Measurements from ENCODE around the gene GIT1.

The GIT1 gene

GRCh38 chr17:29577385-29578211 lies 11.8 kb downstream of the GIT1 start:
- no peak for DNase-seq

GRCh38 chr17:29577001-29577370 lies 12.5 kb downstream of the GIT1 start:
- no peak for DNase-seq

GRCh38 chr17:29576214-29577000 lies 13.0 kb downstream of the GIT1 start:
- no peak for DNase-seq

- no peak for DNase-seq
Measured at GRCh38 chr17:29575511-29576213, 13.8 kb downstream of the GIT1 start.

GRCh38 chr17:29574732-29575510 lies 14.5 kb downstream of the GIT1 start:
- no peak for DNase-seq

GRCh38 chr17:29573871-29574731 lies 15.3 kb downstream of the GIT1 start:
- no peak for DNase-seq

- no peak for DNase-seq
Measured at GRCh38 chr17:29573558-29573869, 15.9 kb downstream of the GIT1 start.

GRCh38 chr17:29572691-29573557 lies 16.5 kb downstream of the GIT1 start:
- peak; percentile 79 for DNase-seq

GRCh38 chr17:29571883-29572681 lies 17.4 kb downstream of the GIT1 start:
- peak; percentile 26 for DNase-seq

GRCh38 chr17:29571486-29571882 lies 18.0 kb downstream of the GIT1 start:
- DNase-seq = no peak

- DNase-seq = no peak
Measured at GRCh38 chr17:29570521-29570920, 18.9 kb downstream of the GIT1 start.

GRCh38 chr17:29569245-29569950 lies 20.1 kb downstream of the GIT1 start:
- no peak for DNase-seq

GRCh38 chr17:29568331-29569244 lies 20.9 kb downstream of the GIT1 start, which contains the start of gene TP53I13:
TSS of gene TP53I13 (plus strand) at chr17:29568701. CDS start at chr17:29568759, 58 bp downstream.
- DNase-seq = peak; percentile 95

GRCh38 chr17:29567554-29568330 lies 21.7 kb downstream of the GIT1 start:
- DNase-seq = peak; percentile 87

GRCh38 chr17:29567304-29567553 lies 22.2 kb downstream of the GIT1 start:
- no peak for DNase-seq

GRCh38 chr17:29566473-29567303 lies 22.8 kb downstream of the GIT1 start, which contains the start of gene ABHD15:
TSS of gene ABHD15 (minus strand) at chr17:29567037. CDS start at chr17:29566966, 71 bp downstream.
- peak; percentile 85 for DNase-seq
